GM12864 (cell line): ENCODE measurements around the gene REXO5.

ENCODE experiments used
- DNase-seq: peaks from one replicate; pipeline ENCODE4 v3.0.0-alpha.2; 2011; ENCODE audit warnings: low read depth
- H3K4me3 ChIP-seq: 2 replicates; pipeline ENCODE4 v1.5.1; 2011; ENCODE audit warnings: mild to moderate bottlenecking, low read depth, low read length, control low read depth
- TF ChIP-seq, protein P1 (sequence below): IDR thresholded peaks from 2 replicates; pipeline ENCODE4 v1.5.1; 2011; ENCODE audit warnings: low read depth, mild to moderate bottlenecking, moderate library complexity, low read length, control low read depth, inconsistent platforms; ENCODE audit errors: missing control alignments

The REXO5 gene

DNA sequence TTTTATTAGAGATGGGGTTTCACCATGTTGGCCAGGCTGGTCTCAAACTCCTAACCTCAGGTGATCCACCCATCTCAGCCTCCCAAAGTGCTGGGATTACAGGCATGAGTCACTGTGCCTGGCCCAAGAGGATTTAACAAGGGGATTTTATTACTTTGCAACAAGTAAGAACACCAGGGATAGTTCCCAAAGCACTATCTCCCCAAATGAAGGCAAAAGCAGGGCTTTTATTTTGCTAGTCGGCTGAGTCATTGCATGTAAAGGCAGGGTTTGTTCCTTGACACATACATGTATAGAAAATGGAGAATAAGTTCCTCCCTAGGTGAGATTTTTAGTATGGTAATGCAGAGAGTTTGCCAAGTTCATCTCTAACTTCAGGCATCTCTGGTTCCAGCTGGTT is 24.0 kb downstream of the REXO5 start:
- DNase-seq: no peak
- TF ChIP-seq, protein P1, sequence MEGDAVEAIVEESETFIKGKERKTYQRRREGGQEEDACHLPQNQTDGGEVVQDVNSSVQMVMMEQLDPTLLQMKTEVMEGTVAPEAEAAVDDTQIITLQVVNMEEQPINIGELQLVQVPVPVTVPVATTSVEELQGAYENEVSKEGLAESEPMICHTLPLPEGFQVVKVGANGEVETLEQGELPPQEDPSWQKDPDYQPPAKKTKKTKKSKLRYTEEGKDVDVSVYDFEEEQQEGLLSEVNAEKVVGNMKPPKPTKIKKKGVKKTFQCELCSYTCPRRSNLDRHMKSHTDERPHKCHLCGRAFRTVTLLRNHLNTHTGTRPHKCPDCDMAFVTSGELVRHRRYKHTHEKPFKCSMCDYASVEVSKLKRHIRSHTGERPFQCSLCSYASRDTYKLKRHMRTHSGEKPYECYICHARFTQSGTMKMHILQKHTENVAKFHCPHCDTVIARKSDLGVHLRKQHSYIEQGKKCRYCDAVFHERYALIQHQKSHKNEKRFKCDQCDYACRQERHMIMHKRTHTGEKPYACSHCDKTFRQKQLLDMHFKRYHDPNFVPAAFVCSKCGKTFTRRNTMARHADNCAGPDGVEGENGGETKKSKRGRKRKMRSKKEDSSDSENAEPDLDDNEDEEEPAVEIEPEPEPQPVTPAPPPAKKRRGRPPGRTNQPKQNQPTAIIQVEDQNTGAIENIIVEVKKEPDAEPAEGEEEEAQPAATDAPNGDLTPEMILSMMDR: no peak
- H3K4me3 ChIP-seq: no peak overlapping the region

DNA sequence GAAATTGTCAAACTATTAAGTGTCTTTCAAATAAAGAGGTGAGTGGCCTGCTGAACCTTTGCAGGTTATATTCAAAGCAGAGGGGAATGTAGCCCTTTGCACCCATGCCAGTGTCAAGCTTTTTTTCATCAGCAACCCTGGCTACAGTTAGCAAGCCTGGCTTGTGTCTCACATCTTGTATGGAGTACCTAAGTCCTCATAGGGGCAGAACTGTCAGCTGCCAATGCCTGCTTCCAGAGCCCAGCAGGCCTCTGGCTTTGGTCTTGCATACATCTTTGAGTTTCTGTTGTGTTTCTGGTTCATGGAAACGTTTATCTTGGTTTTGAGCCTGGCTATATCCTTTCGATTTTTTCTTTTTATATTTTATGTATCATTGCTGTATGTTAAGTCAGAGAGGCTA is 26.8 kb downstream of the REXO5 start:
- no peak overlapping the region for H3K4me3 ChIP-seq
- DNase-seq: no peak
- TF ChIP-seq, protein P1: no peak

DNA sequence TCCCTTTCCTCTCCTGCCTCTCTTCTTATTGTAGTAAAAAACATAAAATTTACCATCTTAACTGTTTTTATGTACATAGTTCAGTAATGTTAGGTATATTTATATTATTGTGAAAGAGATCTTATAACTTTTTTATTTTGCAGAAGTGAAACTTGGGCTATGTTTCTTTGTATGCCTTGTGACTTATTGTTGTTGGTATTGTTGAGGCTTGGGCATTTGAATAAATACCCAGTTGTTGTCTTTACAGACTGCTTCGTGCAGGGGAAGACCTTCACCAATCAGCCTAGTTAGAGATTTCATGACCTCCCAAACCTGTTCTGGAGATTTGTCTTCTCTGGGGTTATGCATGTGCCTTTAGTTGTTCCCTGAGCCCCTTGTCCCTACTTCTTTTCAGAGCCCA is 31.9 kb downstream of the REXO5 start:
- TF ChIP-seq, protein P1: no peak
- no peak for DNase-seq
- no peak overlapping the region for H3K4me3 ChIP-seq

DNA sequence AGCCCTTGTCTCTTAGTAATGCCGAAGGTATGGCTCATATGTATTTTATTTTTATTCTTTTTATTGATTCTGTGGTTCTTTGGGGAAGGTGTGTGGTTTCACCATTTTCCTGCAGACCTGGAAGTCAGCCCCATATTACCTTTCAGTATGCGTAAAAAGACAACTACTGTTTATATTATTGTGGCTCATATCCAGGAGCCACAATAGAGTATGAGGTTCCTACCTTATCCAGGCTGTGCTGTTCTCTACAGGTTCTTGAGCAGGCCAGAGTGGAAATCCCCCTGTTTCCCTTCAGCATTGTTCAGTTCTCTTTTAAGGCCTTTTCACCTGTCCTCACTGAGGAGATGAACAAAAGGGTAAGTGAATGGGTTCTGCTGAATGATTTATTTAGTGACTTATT is 33.2 kb downstream of the REXO5 start:
- TF ChIP-seq, protein P1: no peak
- DNase-seq: no peak
- no peak overlapping the region for H3K4me3 ChIP-seq

DNA sequence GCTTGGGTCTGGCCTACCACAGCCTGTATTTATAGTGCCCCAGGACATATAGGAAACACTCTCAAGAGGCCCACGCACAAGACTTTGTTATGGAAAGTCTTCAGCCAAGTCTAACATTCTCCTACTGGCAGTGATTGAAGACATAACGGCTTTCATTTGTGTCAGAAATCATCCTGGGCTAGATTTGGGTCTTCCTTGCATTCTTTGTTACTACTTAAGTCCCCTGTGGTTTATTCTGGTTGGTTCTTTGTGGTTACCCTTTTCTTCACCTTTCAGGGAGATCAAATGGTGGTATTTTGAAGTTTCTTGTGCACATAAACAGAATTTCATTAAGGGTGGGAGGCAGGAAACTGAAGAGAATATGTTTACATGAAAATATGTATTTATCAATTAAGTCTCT is 37.7 kb downstream of the REXO5 start:
- TF ChIP-seq, protein P1: no peak
- no peak overlapping the region for H3K4me3 ChIP-seq
- no peak for DNase-seq

DNA sequence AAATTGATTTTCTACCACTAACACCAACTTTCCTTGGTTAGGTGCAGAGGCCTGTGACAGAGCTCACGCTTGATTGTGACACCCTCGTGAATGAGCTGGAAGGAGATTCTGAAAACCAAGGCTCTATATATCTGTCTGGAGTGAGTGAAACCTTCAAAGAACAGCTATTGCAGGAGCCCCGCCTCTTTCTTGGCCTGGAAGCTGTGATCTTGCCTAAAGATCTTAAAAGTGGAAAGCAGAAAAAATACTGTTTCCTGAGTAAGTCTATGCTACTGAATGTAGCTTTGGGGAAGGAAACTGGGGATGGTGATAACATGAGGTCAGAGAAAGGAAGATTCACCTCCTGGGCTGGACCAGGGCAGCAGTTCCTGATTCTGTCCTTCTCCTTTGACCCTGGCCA is 38.3 kb downstream of the REXO5 start:
- no peak for DNase-seq
- H3K4me3 ChIP-seq: no peak overlapping the region
- TF ChIP-seq, protein P1: no peak

DNA sequence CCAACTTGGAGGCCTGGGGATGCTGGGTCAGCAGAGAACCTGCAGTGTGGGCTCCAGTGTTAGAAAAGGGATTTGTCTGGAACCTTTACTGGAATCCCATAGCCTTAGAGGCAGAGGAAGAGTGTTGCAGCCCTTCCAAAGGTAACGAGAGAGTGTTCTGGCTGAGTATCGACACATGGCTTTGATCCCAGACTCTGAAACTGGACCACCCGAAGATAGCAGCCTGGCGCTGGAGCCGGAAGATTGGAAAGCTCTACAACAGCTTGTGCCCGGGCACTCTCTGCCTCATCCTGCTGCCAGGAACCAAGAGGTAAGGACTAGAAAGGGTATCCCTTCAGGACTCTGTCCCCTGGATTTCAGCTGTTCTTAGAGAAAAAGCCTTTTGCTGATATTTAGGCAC is 39.7 kb downstream of the REXO5 start:
- TF ChIP-seq, protein P1: no peak
- DNase-seq: no peak
- no peak overlapping the region for H3K4me3 ChIP-seq
